Stimulated activated naive CD8-positive, alpha-beta T cell treated with anti-CD3 and anti-CD28 coated beads, Interleukin-15, amount 100 ng/mL, for 72 hours (primary cell): Measurements from ENCODE around the gene PLBD1.

ENCODE experiments used
- ATAC-seq: fragments of 150-1000 bp; cut with Tn5 transposase; 2 replicates; pipeline ENCODE4 v1.10.0; 2021; ENCODE audit warnings: mild to moderate bottlenecking, moderate library complexity
- DNase-seq, 2 donors: peaks; one replicate each; pipeline ENCODE4 v3.0.0; 2021 to 2022
- H3K27ac Mint-ChIP-seq, 2 donors: one replicate each; pipeline ENCODE4 v1.8.0; 2022; ENCODE audit warnings: mild to moderate bottlenecking in 2 of 2, mixed read lengths in 2 of 2, moderate library complexity in 2 of 2
- H3K27me3 Mint-ChIP-seq: one replicate; pipeline ENCODE4 v1.8.0; 2022; ENCODE audit warnings: mixed read lengths
- H3K4me1 Mint-ChIP-seq: one replicate; pipeline ENCODE4 v1.8.0; 2022; ENCODE audit warnings: mild to moderate bottlenecking, mixed read lengths
- H3K4me3 Mint-ChIP-seq, 2 donors: one replicate each; pipeline ENCODE4 v1.8.0; 2022; ENCODE audit warnings: mild to moderate bottlenecking in 2 of 2, mixed read lengths in 2 of 2, moderate library complexity in 1 of 2
- H3K9me3 Mint-ChIP-seq, 2 donors: one replicate each; pipeline ENCODE4 v1.8.0; 2022; ENCODE audit warnings: mixed read lengths in 2 of 2

PLBD1 gene

GRCh38 chr12:14577344-14577743, 9.7 kb upstream of the PLBD1 start:
- H3K27me3 Mint-ChIP-seq: no peaks in the 10 kb centered on the region
- no peak overlapping the region for H3K27ac Mint-ChIP-seq
- no peaks in the 10 kb centered on the region for H3K9me3 Mint-ChIP-seq
- DNase-seq (no peak), ATAC-seq (peak; percentile 88)
- peaks cover 14% of the 10 kb centered on the region for H3K4me1 Mint-ChIP-seq
- no peak overlapping the region for H3K4me3 Mint-ChIP-seq

DNA sequence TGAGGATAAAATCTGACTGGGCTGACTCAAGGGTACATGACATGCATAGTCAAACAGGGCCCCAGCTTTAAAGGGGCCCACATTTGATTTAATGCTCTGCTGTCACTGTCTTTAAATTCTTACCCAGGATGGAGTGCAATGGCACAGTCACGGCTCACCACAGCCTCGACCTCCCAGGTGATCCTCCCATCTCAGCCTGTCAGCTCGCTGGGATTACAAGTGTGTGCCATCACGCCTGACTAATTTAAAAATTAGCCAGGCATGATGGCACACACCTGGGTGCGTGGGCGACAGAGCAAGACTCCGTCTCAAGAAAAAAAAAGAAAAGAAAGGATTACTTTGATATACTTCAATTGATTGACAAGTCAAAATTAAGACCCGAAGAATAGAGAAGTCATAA, 9.2 kb upstream of the PLBD1 start:
- H3K27me3 Mint-ChIP-seq: no peaks in the 10 kb centered on the region

DNA sequence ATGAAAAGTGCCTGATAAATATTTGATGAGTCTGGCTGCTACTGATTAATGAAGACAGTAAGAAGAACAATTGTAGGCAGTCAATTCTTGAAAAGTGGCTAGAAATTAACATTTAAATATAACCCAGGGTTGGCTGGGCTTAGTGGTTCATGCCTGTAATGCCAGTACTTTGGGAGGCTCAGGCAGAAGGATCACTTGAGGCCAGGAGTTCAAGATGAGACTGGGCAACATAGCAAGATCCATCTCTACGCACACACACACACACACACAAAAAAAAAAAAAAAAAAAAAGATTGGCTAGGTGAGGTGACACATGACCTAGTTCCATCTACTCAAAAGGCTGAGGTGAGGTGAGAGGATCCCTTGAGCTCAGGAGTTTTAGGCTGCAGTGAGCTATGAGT, 7.9 kb upstream of the PLBD1 start:
- Mint-ChIP-seq H3K4me3 (no peak overlapping the region), H3K27ac (no peak overlapping the region), H3K4me1 (peaks cover 14% of the 10 kb centered on the region), H3K9me3 (no peaks in the 10 kb centered on the region), H3K27me3 (peaks cover 10% of the 10 kb centered on the region)
- no peak for DNase-seq
- no peak for ATAC-seq

More for the DNA sequence above, 9.2 kb upstream of the PLBD1 start:
- H3K27ac Mint-ChIP-seq: no peak overlapping the region
- DNase-seq: no peak
- H3K4me3 Mint-ChIP-seq: no peak overlapping the region
- ATAC-seq: peak; percentile 20
- H3K9me3 Mint-ChIP-seq: no peaks in the 10 kb centered on the region
- peaks cover 14% of the 10 kb centered on the region for H3K4me1 Mint-ChIP-seq

DNA sequence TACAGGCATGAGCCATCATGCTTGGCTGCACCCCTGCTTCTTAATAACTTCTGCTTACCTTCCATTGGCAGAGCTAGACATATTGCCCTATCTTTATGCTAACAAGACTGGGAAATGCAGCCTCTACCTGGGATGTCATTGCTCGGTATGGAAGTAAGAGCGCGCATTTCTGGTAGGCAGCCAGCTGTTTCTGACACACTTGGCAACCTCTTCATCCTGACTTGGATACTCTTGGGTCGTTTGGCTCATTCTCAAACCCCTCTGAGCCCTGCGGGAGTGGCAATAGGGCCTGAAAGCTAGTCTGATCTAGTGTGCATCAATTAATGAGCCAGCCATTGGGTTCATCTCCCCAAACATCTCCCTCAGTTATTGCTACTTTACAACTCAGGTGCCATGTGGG, 5.4 kb upstream of the PLBD1 start:
- DNase-seq: no peak
- Mint-ChIP-seq H3K27ac (no peak overlapping the region), H3K9me3 (no peaks in the 10 kb centered on the region), H3K4me3 (no peak overlapping the region), H3K27me3 (peaks cover 26% of the 10 kb centered on the region), H3K4me1 (peaks cover 12% of the 10 kb centered on the region)
- ATAC-seq: no peak

- Mint-ChIP-seq H3K27ac (no peak overlapping the region), H3K9me3 (no peaks in the 10 kb centered on the region), H3K27me3 (peaks cover 31% of the 10 kb centered on the region), H3K4me1 (peaks cover 7% of the 10 kb centered on the region), H3K4me3 (no peak overlapping the region)
- ATAC-seq (no peak), DNase-seq (no peak)
Measured at GRCh38 chr12:14572401-14572800, 4.7 kb upstream of the PLBD1 start.

DNA sequence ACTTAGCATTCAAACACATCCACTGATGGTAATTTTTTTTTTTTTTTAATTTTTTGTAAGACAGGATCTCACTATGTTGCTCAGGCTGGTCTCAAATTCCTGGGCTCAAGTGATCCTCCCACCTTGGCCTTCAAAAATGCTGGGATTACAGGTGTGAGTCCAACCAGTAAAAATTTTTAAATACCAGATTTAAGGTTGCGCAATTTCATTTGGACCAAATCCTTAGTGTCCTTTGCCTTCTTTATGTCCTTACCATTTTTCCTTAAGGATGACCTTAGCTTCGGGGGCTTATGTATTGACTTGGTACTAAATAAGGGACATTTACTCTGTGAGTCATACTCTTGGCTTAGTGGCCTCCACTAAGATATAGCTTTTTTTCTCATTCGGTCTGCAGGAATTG, 4.1 kb upstream of the PLBD1 start:
- Mint-ChIP-seq H3K27ac (no peak overlapping the region), H3K9me3 (no peaks in the 10 kb centered on the region), H3K4me1 (peaks cover 1% of the 10 kb centered on the region), H3K27me3 (peaks cover 31% of the 10 kb centered on the region), H3K4me3 (no peak overlapping the region)
- ATAC-seq: no peak
- DNase-seq: no peak

GRCh38 chr12:14570231-14570630, 2.5 kb upstream of the PLBD1 start:
- H3K27ac Mint-ChIP-seq: no peak overlapping the region
- no peak overlapping the region for H3K4me3 Mint-ChIP-seq
- H3K4me1 Mint-ChIP-seq: no peaks in the 10 kb centered on the region
- H3K27me3 Mint-ChIP-seq: peaks cover 42% of the 10 kb centered on the region
- no peaks in the 10 kb centered on the region for H3K9me3 Mint-ChIP-seq
- no peak for ATAC-seq
- no peak for DNase-seq

- Mint-ChIP-seq H3K4me1 (peaks cover 10% of the 10 kb centered on the region), H3K27ac (no peak overlapping the region), H3K4me3 (no peak overlapping the region), H3K27me3 (peaks cover 32% of the 10 kb centered on the region), H3K9me3 (no peaks in the 10 kb centered on the region)
- DNase-seq (no peak), ATAC-seq (no peak)
Measured at GRCh38 chr12:14564336-14564959, 3.2 kb downstream of the PLBD1 start.

GRCh38 chr12:14563046-14563445, 4.6 kb downstream of the PLBD1 start:
- DNase-seq (no peak), ATAC-seq (no peak)
- Mint-ChIP-seq H3K27me3 (peaks cover 20% of the 10 kb centered on the region), H3K27ac (no peak overlapping the region), H3K4me1 (peaks cover 17% of the 10 kb centered on the region), H3K9me3 (no peaks in the 10 kb centered on the region), H3K4me3 (no peak overlapping the region)

DNA sequence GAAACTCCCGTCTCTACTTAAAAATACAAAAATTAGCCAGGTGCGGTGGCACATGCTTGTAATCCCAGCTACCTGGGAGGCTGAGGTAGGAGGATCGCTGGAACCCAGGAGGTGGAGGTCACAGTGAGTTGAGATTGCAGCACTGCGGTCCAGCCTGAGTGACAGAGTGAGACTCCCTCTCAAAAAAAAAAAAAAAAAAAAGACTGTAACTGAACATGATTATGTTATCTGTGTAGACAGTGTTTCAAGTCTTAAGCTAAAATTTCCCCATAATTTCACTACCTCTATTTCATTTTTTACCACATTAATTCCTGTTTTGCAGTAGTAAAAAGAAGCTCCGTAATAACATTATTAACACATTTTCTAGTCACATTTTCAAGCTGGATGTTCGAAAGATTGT, 5.4 kb downstream of the PLBD1 start:
- Mint-ChIP-seq H3K4me3 (no peak overlapping the region), H3K9me3 (no peaks in the 10 kb centered on the region), H3K27ac (no peak overlapping the region), H3K27me3 (peaks cover 16% of the 10 kb centered on the region), H3K4me1 (peaks cover 17% of the 10 kb centered on the region)
- DNase-seq: no peak
- no peak for ATAC-seq

GRCh38 chr12:14561677-14562238, 5.9 kb downstream of the PLBD1 start:
- DNase-seq (no peak), ATAC-seq (no peak)
- peaks cover 16% of the 10 kb centered on the region for H3K27me3 Mint-ChIP-seq
- no peak overlapping the region for H3K4me3 Mint-ChIP-seq
- peaks cover 17% of the 10 kb centered on the region for H3K4me1 Mint-ChIP-seq
- no peaks in the 10 kb centered on the region for H3K9me3 Mint-ChIP-seq
- H3K27ac Mint-ChIP-seq: no peak overlapping the region

DNA sequence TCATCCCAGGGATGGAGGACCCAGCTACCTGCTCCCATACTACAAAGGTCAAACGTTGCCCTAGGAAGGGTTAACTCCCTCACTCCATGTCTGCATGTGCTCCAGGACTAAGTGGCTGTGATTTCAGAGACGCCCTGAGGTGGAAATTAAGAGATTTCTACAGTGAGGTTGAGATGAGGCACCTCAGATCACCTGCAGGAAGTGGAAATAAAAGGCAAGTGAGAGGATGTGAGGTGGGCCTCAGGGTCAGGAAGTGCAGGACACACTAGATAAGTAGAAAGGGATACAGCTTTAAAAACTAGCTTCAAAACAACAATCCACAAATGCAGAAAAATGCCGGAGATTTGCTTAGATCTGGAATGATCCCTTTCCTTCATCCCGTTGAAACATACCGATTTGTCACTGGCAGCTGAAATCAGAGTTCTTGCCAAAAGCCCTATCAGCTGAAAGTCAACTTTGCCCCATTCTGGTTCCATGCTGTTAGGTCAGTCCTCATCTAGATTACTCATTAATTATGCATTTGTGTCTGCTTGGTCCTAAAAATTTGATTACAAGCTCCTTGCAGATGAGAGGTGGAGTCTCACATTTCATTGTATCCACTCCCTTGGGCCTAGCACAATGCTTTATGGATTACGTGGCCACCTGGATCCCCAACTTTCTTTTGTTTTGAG, 6.6 kb downstream of the PLBD1 start:
- no peak overlapping the region for H3K4me3 Mint-ChIP-seq
- peaks cover 17% of the 10 kb centered on the region for H3K4me1 Mint-ChIP-seq
- H3K9me3 Mint-ChIP-seq: no peaks in the 10 kb centered on the region
- DNase-seq: no peak
- H3K27ac Mint-ChIP-seq: no peak overlapping the region
- ATAC-seq: no peak
- peaks cover 13% of the 10 kb centered on the region for H3K27me3 Mint-ChIP-seq

- ATAC-seq: no peak
- peak overlapping the region in 1 of 2 donors; percentile 59 for H3K27ac Mint-ChIP-seq
- H3K4me1 Mint-ChIP-seq: peaks cover 17% of the 10 kb centered on the region
- H3K9me3 Mint-ChIP-seq: no peaks in the 10 kb centered on the region
- no peaks in the 10 kb centered on the region for H3K27me3 Mint-ChIP-seq
- no peak for DNase-seq
- no peak overlapping the region for H3K4me3 Mint-ChIP-seq
Measured at GRCh38 chr12:14558473-14558959, 9.2 kb downstream of the PLBD1 start.

DNA sequence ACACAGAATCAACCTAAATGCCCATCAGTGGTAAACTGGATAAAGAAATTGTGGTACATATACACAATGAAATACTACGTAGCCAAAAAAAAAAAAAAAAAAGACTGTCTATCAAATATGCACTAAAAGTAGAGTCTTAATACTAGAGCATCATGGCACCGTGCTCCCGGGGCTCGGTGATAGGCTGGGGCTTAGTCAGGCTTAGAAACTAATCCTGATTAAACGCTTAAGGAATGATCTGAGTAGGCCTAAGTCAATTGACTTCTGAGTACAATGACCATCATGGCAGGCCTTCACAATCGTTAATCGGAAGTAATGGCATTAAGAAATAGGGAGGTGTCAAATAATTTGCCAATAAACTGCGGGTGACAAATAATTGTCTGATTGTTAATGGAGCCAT, 9.7 kb downstream of the PLBD1 start:
- Mint-ChIP-seq H3K4me3 (no peak overlapping the region), H3K27me3 (no peaks in the 10 kb centered on the region), H3K27ac (no peak overlapping the region), H3K9me3 (no peaks in the 10 kb centered on the region), H3K4me1 (peaks cover 17% of the 10 kb centered on the region)
- DNase-seq (no peak), ATAC-seq (no peak)

DNA sequence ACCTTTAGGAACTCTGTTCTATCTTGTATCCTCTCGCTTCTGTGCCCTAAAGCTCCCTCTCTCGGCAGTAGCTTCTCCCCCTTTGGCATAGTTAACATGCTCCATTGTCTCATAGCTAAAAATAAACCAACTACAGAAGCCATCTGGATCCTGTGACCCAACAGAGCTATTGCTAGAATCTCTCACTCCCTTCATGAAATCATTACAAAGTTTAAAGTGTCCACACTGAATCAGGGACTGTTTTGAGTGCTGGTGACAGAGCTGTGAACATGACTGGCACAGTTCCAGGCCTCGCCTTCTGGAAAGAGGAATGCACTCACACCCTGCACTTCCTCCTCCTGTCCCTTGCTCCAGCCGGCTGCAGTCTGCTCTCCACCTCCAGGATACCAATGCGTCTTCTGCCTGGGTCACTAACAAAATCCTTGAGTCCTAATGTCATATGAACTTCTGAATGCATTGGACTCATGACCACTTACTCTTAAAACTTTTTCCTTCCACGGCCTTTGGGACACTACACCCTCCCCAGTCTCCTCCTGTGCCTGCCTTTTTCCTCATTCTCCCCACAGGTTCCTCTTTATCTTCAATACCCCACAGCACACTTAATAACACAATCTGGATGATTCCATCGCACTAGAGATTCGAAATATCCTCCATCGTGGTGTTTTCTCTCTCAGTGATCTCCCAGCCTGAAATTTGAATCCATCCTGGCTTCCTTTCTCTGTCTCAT, 13.2 kb downstream of the PLBD1 start:
- Mint-ChIP-seq H3K9me3 (no peaks in the 10 kb centered on the region), H3K4me1 (peaks cover 7% of the 10 kb centered on the region), H3K4me3 (no peak overlapping the region), H3K27ac (no peak overlapping the region), H3K27me3 (peaks cover 8% of the 10 kb centered on the region)
- no peak for DNase-seq
- no peak for ATAC-seq

DNA sequence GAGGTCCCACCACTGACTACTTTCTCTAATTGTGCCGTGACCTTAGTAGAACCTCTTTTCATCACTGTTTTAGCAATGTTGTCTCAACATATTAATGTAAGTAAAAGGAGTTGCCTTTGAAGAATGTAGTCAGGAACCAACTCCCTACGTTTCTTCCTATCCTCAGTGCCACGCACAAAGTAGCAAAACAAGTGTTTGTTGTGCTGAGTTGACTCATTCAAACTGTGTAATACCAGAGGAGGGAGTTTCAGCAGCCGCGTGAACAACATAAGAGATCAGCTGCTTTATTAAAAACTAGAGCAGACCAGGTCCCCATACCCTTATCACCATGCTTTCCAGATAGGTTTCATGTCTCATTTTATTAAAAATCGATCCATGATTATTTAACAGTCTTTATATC, 19.1 kb downstream of the PLBD1 start:
- Mint-ChIP-seq H3K4me3 (no peak overlapping the region), H3K4me1 (no peaks in the 10 kb centered on the region), H3K27me3 (peaks cover 8% of the 10 kb centered on the region), H3K9me3 (no peaks in the 10 kb centered on the region), H3K27ac (no peak overlapping the region)
- DNase-seq (no peak), ATAC-seq (no peak)
